C4-2B (cell line): ENCODE measurements around the gene SNRNP40.

Experiments
- CTCF ChIP-seq: fragments of 450-650 bp; conservative IDR thresholded peaks from 2 replicates; pipeline ENCODE4 v1.5.1; 2017; ENCODE audit warnings: mild to moderate bottlenecking
- ZFX ChIP-seq: fragments of 450-650 bp; IDR thresholded peaks from 2 replicates; pipeline ENCODE4 v1.6.1; 2017

- no peak for TF ChIP-seq CTCF
- no peak for TF ChIP-seq ZFX
Observed at GRCh38 chr1:31222176-31222575, 74.4 kb downstream of the SNRNP40 start.
